GM23338 (cell line): ENCODE results near the gene RELL1. TPM values are rescaled to one million over a fixed set of nuclear protein-coding genes. Genes with fewer than 3 reads are reported as not detected.

ENCODE experiments used
- ATAC-seq: fragments of 200-7000 bp; cut with Tn5 transposase; 3 replicates; pipeline ENCODE4 v1.9.1; 2020
- DNase-seq: peaks from one replicate; pipeline ENCODE4 v3.0.0-alpha.2; 2015; ENCODE audit warnings: low spot score
- H2AFZ ChIP-seq: fragments of 200-600 bp; sonication (generic); 2 replicates; pipeline ENCODE4 v1.8.0; 2016; ENCODE audit warnings: antibody characterized with exemption, mild to moderate bottlenecking, moderate library complexity
- H3F3A ChIP-seq: fragments of 200-600 bp; sonication (generic); replicated peaks from 2 replicates; pipeline ENCODE4 v1.8.0; 2017; ENCODE audit warnings: antibody characterized with exemption, mixed run types, low read depth
- H3K27ac ChIP-seq: fragments of 200-600 bp; sonication (generic); 2 replicates; pipeline ENCODE4 v1.6.1; 2016; ENCODE audit warnings: low read depth
- H3K27me3 ChIP-seq: fragments of 200-600 bp; sonication (generic); 2 replicates; pipeline ENCODE4 v1.8.0; 2016; ENCODE audit warnings: mild to moderate bottlenecking, mixed run types, moderate library complexity; ENCODE audit not compliant: insufficient read depth
- H3K36me3 ChIP-seq: fragments of 200-600 bp; sonication (generic); 2 replicates; pipeline ENCODE4 v1.8.0; 2016; ENCODE audit warnings: mild to moderate bottlenecking; ENCODE audit not compliant: insufficient read depth
- H3K4me1 ChIP-seq: fragments of 200-600 bp; sonication (generic); 2 replicates; pipeline ENCODE4 v1.8.0; 2016; ENCODE audit warnings: mild to moderate bottlenecking, moderate library complexity; ENCODE audit not compliant: insufficient read depth
- H3K4me2 ChIP-seq: fragments of 200-600 bp; sonication (generic); 2 replicates; pipeline ENCODE4 v1.7.1; 2017; ENCODE audit warnings: mixed run types
- H3K4me3 ChIP-seq: fragments of 200-600 bp; sonication (generic); 2 replicates; pipeline ENCODE4 v1.6.1; 2016; ENCODE audit warnings: mixed run types
- H3K79me2 ChIP-seq: fragments of 200-600 bp; sonication (generic); replicated peaks from 2 replicates; pipeline ENCODE4 v1.8.0; 2017; ENCODE audit warnings: mild to moderate bottlenecking; ENCODE audit not compliant: insufficient read depth
- H3K9me2 ChIP-seq: fragments of 200-600 bp; sonication (generic); 2 replicates; pipeline ENCODE4 v1.8.0; 2017; ENCODE audit not compliant: insufficient read depth
- H4K20me1 ChIP-seq: fragments of 200-600 bp; sonication (generic); replicated peaks from 2 replicates; pipeline ENCODE4 v1.8.0; 2017; ENCODE audit warnings: mild to moderate bottlenecking; ENCODE audit not compliant: insufficient read depth
- H3K27ac Mint-ChIP-seq: 2 replicates; pipeline ENCODE4 v1.8.0; 2020; ENCODE audit warnings: inconsistent platforms, mild to moderate bottlenecking, moderate library complexity, mixed read lengths
- H3K27me3 Mint-ChIP-seq: 3 replicates; pipeline ENCODE4 v1.8.0; 2022; ENCODE audit warnings: low read depth, mild to moderate bottlenecking, moderate library complexity, mixed read lengths, inconsistent platforms; ENCODE audit not compliant: insufficient read depth, poor library complexity
- H3K36me3 Mint-ChIP-seq: 3 replicates; pipeline ENCODE4 v1.8.0; 2021; ENCODE audit warnings: low read depth, mild to moderate bottlenecking, inconsistent platforms, moderate library complexity, mixed read lengths
- H3K4me1 Mint-ChIP-seq: 3 replicates; pipeline ENCODE4 v1.8.0; 2020; ENCODE audit warnings: mild to moderate bottlenecking, inconsistent platforms, mixed read lengths
- H3K4me3 Mint-ChIP-seq: 3 replicates; pipeline ENCODE4 v1.8.0; 2021; ENCODE audit warnings: moderate library complexity, mild to moderate bottlenecking, inconsistent platforms, mixed read lengths
- H3K9me3 Mint-ChIP-seq: 3 replicates; pipeline ENCODE4 v1.8.0; 2020; ENCODE audit warnings: moderate library complexity, mild to moderate bottlenecking, inconsistent platforms, mixed read lengths
- CREB1 ChIP-seq: fragments of 250-450 bp; sonication (Bioruptor Pico); IDR thresholded peaks from 2 replicates; pipeline ENCODE4 v1.5.0; 2020; ENCODE audit warnings: low read depth, mild to moderate bottlenecking, moderate library complexity
- EZH2 ChIP-seq: fragments of 200-600 bp; sonication (generic); IDR thresholded peaks from one replicate; pipeline ENCODE4 v1.8.0; 2017; ENCODE audit warnings: antibody characterized with exemption, mild to moderate bottlenecking, low read depth; ENCODE audit not compliant: unreplicated experiment
- JUNB ChIP-seq: IDR thresholded peaks from one replicate; pipeline ENCODE4 v1.6.1; 2016; ENCODE audit warnings: antibody characterized with exemption; ENCODE audit not compliant: unreplicated experiment
- ZNF114 ChIP-seq: fragments of 250-450 bp; sonication (Bioruptor Pico); IDR thresholded peaks from 2 replicates; pipeline ENCODE4 v1.5.0; 2020; ENCODE audit warnings: mild to moderate bottlenecking, moderate library complexity
- ZNF331 ChIP-seq: fragments of 250-450 bp; sonication (Bioruptor Pico); IDR thresholded peaks from 2 replicates; pipeline ENCODE4 v1.5.0; 2020; ENCODE audit warnings: low read depth, mild to moderate bottlenecking, moderate library complexity
- polyA plus RNA-seq: library from polyadenylated mRNA; unstranded; fragments of >200 nt; fragmentation: Nextera tagmentation; extraction: Ambion mirVana; gene quantifications from 2 replicates; pipeline ENCODE4 v1.2.1, GENCODE V29; 2016
- total RNA-seq: library from RNA; depleted of rRNA; stranded (reverse); fragments of >200 nt; shearing (Covaris generic); gene quantifications from 2 replicates; pipeline ENCODE4 v1.2.3, GENCODE V29; 2014
- TF ChIP-seq, protein P1 (sequence below), 2 experiments: fragments of 200-600 bp in 1 of 2; sonication (generic) in 1 of 2; conservative IDR thresholded peaks; 2 replicates each; pipeline versions ENCODE4 v1.5.1 to v1.6.1; 2016 to 2017; ENCODE audit warnings: antibody characterized with exemption in 2 of 2, low read depth in 2 of 2, mild to moderate bottlenecking in 2 of 2, moderate library complexity in 1 of 2
- TF ChIP-seq, protein P2 (sequence below): IDR thresholded peaks from 2 replicates; pipeline ENCODE4 v1.6.1; 2016; ENCODE audit warnings: antibody characterized with exemption
- TF ChIP-seq, protein P3 (sequence below): fragments of 250-450 bp; sonication (Bioruptor Pico); IDR thresholded peaks from 2 replicates; pipeline ENCODE4 v1.5.0; 2020; ENCODE audit warnings: mild to moderate bottlenecking, moderate library complexity

RELL1 gene
- total and polyA plus RNA-seq, 2 experiments from 2014 or later: 2.8 to 28.5 TPM

DNA sequence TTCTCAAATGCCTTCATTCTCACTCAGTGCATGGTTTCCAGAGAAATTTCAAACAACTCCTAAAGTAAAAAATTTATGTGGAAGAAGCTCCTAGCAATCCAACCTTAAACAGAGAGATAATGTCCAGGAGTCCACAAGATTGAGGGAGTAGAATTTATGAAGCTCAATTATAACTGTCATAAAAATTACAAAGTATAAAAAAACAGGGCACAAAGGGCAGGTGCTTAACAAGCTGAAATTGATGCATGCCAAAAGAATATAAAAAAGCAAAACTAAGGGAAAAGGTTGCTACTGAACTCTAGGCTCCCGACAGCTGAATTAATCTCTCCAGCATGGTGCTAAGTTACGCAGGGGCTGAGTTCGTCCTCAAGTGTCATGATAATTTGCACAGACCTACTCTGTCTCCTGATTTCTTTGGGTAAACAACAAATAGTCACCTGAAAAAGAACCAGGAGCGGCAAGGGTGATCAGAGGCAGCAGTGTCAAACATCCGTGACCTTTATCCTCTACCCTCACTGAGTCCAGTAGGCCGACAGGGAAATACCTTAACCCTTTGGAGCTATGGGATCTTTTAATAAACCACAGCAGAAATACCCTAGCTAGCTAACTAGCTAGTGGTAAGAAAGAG, 47.2 kb upstream of the RELL1 start:
- Histone ChIP-seq H3K27me3 (no peaks in the 10 kb centered on the region), H3K79me2 (no peaks in the 10 kb centered on the region), H3K9me2 (peaks cover 16% of the 10 kb centered on the region; the same call in 1 of the 2 replicates), H3K4me3 (no peak overlapping the region), H2AFZ (no peak overlapping the region), H3K36me3 (no peaks in the 10 kb centered on the region), H3K27ac (no peak overlapping the region), H3K4me2 (no peak overlapping the region), H3F3A (no peaks in the 10 kb centered on the region), H3K4me1 (peaks cover 16% of the 10 kb centered on the region), H4K20me1 (no peaks in the 10 kb centered on the region)
- no peak for TF ChIP-seq ZNF114 (CRISPR knock-in tag)
- TF ChIP-seq, protein P1, sequence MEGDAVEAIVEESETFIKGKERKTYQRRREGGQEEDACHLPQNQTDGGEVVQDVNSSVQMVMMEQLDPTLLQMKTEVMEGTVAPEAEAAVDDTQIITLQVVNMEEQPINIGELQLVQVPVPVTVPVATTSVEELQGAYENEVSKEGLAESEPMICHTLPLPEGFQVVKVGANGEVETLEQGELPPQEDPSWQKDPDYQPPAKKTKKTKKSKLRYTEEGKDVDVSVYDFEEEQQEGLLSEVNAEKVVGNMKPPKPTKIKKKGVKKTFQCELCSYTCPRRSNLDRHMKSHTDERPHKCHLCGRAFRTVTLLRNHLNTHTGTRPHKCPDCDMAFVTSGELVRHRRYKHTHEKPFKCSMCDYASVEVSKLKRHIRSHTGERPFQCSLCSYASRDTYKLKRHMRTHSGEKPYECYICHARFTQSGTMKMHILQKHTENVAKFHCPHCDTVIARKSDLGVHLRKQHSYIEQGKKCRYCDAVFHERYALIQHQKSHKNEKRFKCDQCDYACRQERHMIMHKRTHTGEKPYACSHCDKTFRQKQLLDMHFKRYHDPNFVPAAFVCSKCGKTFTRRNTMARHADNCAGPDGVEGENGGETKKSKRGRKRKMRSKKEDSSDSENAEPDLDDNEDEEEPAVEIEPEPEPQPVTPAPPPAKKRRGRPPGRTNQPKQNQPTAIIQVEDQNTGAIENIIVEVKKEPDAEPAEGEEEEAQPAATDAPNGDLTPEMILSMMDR (conservative IDR thresholded peaks at IDR 0.05; ENCODE audit: low read depth in 2 of 2): no peak
- no peak for TF ChIP-seq EZH2
- no peak for TF ChIP-seq JUNB
- peaks cover 4% of the 10 kb centered on the region; the same call in 2 of the 3 replicates for H3K9me3 Mint-ChIP-seq
- H3K36me3 Mint-ChIP-seq: peaks cover 12% of the 10 kb centered on the region; the same call in 2 of the 3 replicates
- peaks cover 2% of the 10 kb centered on the region for H3K27me3 Mint-ChIP-seq
- DNase-seq (no peak), ATAC-seq (no peak)
- no peak overlapping the region for H3K4me3 Mint-ChIP-seq
- peaks cover 19% of the 10 kb centered on the region for H3K4me1 Mint-ChIP-seq
- no peak overlapping the region for H3K27ac Mint-ChIP-seq

DNA sequence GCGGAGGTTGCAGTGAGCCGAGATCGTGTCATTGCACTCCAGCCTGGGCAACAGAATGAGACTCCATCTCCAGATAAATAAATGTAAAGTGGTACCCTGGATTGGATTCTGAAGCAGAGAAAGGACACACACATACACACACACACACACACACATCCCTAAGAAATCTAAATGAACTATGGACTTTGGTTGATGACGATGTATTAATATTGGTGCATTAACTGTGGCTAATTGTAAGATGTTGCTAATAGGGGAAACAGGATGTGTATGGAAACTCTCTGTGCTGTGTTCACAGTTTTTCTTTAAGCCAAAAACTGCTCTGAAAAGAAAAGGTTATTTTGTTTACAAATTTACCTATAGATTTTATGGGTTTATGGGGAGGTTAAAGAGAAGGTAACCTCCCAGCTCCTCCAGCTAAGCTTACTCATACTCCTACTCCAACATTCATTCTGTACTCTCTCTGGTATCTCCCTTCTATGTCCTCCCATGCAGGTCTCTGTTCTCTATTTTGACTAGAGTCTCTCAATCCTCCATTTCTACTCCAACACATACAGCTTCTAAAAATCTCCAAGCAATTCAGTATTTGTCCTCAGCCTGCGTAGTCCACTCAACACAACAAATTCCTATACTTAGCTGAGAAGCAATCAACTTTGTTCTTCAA, 46.5 kb upstream of the RELL1 start:
- Histone ChIP-seq H4K20me1 (no peaks in the 10 kb centered on the region), H3K27ac (no peak overlapping the region), H3K4me1 (peaks cover 16% of the 10 kb centered on the region), H3K27me3 (no peaks in the 10 kb centered on the region), H3K9me2 (peaks cover 16% of the 10 kb centered on the region; the same call in 1 of the 2 replicates), H3K4me2 (no peak overlapping the region), H3K4me3 (no peak overlapping the region), H3K36me3 (no peaks in the 10 kb centered on the region), H3F3A (no peaks in the 10 kb centered on the region), H2AFZ (no peak overlapping the region), H3K79me2 (no peaks in the 10 kb centered on the region)
- Mint-ChIP-seq H3K27me3 (peaks cover 2% of the 10 kb centered on the region), H3K4me1 (peaks cover 19% of the 10 kb centered on the region), H3K36me3 (peaks cover 12% of the 10 kb centered on the region; the same call in 2 of the 3 replicates), H3K9me3 (peaks cover 4% of the 10 kb centered on the region; the same call in 2 of the 3 replicates), H3K27ac (no peak overlapping the region), H3K4me3 (no peak overlapping the region)
- no peak for DNase-seq
- ATAC-seq: no peak
- TF ChIP-seq CREB1 (CRISPR knock-in tag) (no peak), ZNF331 (CRISPR knock-in tag) (no peak), ZNF114 (CRISPR knock-in tag) (no peak)
- TF ChIP-seq, protein P1 (conservative IDR thresholded peaks at IDR 0.05; ENCODE audit: low read depth in 2 of 2): no peak
- TF ChIP-seq, protein P2, sequence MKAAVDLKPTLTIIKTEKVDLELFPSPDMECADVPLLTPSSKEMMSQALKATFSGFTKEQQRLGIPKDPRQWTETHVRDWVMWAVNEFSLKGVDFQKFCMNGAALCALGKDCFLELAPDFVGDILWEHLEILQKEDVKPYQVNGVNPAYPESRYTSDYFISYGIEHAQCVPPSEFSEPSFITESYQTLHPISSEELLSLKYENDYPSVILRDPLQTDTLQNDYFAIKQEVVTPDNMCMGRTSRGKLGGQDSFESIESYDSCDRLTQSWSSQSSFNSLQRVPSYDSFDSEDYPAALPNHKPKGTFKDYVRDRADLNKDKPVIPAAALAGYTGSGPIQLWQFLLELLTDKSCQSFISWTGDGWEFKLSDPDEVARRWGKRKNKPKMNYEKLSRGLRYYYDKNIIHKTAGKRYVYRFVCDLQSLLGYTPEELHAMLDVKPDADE: no peak
- TF ChIP-seq, protein P3, sequence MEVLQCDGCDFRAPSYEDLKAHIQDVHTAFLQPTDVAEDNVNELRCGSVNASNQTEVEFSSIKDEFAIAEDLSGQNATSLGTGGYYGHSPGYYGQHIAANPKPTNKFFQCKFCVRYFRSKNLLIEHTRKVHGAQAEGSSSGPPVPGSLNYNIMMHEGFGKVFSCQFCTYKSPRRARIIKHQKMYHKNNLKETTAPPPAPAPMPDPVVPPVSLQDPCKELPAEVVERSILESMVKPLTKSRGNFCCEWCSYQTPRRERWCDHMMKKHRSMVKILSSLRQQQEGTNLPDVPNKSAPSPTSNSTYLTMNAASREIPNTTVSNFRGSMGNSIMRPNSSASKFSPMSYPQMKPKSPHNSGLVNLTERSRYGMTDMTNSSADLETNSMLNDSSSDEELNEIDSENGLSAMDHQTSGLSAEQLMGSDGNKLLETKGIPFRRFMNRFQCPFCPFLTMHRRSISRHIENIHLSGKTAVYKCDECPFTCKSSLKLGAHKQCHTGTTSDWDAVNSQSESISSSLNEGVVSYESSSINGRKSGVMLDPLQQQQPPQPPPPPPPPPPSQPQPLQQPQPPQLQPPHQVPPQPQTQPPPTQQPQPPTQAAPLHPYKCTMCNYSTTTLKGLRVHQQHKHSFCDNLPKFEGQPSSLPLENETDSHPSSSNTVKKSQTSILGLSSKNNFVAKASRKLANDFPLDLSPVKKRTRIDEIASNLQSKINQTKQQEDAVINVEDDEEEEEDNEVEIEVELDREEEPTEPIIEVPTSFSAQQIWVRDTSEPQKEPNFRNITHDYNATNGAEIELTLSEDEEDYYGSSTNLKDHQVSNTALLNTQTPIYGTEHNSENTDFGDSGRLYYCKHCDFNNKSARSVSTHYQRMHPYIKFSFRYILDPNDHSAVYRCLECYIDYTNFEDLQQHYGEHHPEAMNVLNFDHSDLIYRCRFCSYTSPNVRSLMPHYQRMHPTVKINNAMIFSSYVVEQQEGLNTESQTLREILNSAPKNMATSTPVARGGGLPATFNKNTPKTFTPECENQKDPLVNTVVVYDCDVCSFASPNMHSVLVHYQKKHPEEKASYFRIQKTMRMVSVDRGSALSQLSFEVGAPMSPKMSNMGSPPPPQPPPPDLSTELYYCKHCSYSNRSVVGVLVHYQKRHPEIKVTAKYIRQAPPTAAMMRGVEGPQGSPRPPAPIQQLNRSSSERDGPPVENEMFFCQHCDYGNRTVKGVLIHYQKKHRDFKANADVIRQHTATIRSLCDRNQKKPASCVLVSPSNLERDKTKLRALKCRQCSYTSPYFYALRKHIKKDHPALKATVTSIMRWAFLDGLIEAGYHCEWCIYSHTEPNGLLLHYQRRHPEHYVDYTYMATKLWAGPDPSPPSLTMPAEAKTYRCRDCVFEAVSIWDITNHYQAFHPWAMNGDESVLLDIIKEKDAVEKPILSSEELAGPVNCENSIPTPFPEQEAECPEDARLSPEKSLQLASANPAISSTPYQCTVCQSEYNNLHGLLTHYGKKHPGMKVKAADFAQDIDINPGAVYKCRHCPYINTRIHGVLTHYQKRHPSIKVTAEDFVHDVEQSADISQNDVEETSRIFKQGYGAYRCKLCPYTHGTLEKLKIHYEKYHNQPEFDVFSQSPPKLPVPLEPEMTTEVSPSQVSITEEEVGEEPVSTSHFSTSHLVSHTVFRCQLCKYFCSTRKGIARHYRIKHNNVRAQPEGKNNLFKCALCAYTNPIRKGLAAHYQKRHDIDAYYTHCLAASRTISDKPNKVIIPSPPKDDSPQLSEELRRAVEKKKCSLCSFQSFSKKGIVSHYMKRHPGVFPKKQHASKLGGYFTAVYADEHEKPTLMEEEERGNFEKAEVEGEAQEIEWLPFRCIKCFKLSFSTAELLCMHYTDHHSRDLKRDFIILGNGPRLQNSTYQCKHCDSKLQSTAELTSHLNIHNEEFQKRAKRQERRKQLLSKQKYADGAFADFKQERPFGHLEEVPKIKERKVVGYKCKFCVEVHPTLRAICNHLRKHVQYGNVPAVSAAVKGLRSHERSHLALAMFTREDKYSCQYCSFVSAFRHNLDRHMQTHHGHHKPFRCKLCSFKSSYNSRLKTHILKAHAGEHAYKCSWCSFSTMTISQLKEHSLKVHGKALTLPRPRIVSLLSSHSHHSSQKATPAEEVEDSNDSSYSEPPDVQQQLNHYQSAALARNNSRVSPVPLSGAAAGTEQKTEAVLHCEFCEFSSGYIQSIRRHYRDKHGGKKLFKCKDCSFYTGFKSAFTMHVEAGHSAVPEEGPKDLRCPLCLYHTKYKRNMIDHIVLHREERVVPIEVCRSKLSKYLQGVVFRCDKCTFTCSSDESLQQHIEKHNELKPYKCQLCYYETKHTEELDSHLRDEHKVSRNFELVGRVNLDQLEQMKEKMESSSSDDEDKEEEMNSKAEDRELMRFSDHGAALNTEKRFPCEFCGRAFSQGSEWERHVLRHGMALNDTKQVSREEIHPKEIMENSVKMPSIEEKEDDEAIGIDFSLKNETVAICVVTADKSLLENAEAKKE: no peak
